ENCODE data around the gene SMAGP. TPM values are rescaled to one million over a fixed set of nuclear protein-coding genes. Genes with fewer than 3 reads are reported as not detected.

The SMAGP gene
- total RNA-seq, 1 donor from 2014 or later: 24.5 TPM

GRCh38 chr12:51198568-51199365, 71.4 kb downstream of the SMAGP start:
- no peak for TF ChIP-seq CTCF (IDR thresholded peaks at IDR 0.05; ENCODE audit: insufficient read depth, low read length, poor library complexity, severe bottlenecking)

GRCh38 chr12:51197736-51198567, 72.3 kb downstream of the SMAGP start:
- Histone ChIP-seq H3K27me3 (ENCODE audit: control insufficient read depth, insufficient read depth, low read length) (no peaks in the 10 kb centered on the region), H3K4me3 (ENCODE audit: low read depth, low read length) (no peak overlapping the region), H3K36me3 (ENCODE audit: control insufficient read depth, insufficient read depth, low read length) (no peaks in the 10 kb centered on the region)
- TF ChIP-seq CTCF (IDR thresholded peaks at IDR 0.05; ENCODE audit: insufficient read depth, low read length, poor library complexity, severe bottlenecking): no peak
- DNase-seq (ENCODE audit: low read depth): no peak

More at GRCh38 chr12:51198568-51199365, 71.4 kb downstream of the SMAGP start:
- H3K27me3 ChIP-seq (ENCODE audit: control insufficient read depth, insufficient read depth, low read length): no peaks in the 10 kb centered on the region
- H3K4me3 ChIP-seq (ENCODE audit: low read depth, low read length): no peak overlapping the region
- DNase-seq (ENCODE audit: low read depth): no peak
- H3K36me3 ChIP-seq (ENCODE audit: control insufficient read depth, insufficient read depth, low read length): no peaks in the 10 kb centered on the region

GRCh38 chr12:51196547-51196946, 73.7 kb downstream of the SMAGP start:
- no peak for TF ChIP-seq CTCF (IDR thresholded peaks at IDR 0.05; ENCODE audit: insufficient read depth, low read length, poor library complexity, severe bottlenecking)
- Histone ChIP-seq H3K4me3 (ENCODE audit: low read depth, low read length) (no peak overlapping the region), H3K27me3 (ENCODE audit: control insufficient read depth, insufficient read depth, low read length) (no peaks in the 10 kb centered on the region), H3K36me3 (ENCODE audit: control insufficient read depth, insufficient read depth, low read length) (no peaks in the 10 kb centered on the region)
- DNase-seq (ENCODE audit: low read depth): no peak

- no peak for TF ChIP-seq CTCF (IDR thresholded peaks at IDR 0.05; ENCODE audit: insufficient read depth, low read length, poor library complexity, severe bottlenecking)
- no peaks in the 10 kb centered on the region for H3K27me3 ChIP-seq (ENCODE audit: control insufficient read depth, insufficient read depth, low read length)
- H3K4me3 ChIP-seq (ENCODE audit: low read depth, low read length): no peak overlapping the region
- no peaks in the 10 kb centered on the region for H3K36me3 ChIP-seq (ENCODE audit: control insufficient read depth, insufficient read depth, low read length)
- no peak for DNase-seq (ENCODE audit: low read depth)
Observed at GRCh38 chr12:51195841-51196240, 74.4 kb downstream of the SMAGP start.

Other genes with a start within 250 kb of the SMAGP start
- 36.3 and 42.2 TPM in 2 replicates for gene SLC11A2, start 244.0 kb downstream of the SMAGP start, total RNA-seq
- gene LETMD1, start 222.1 kb downstream of the SMAGP start, total RNA-seq: 37.9 and 44.5 TPM in 2 replicates
- gene CSRNP2, start 186.8 kb downstream of the SMAGP start, total RNA-seq: 36.1 and 36.6 TPM in 2 replicates
- 14.2 and 19.1 TPM in 2 replicates for gene TFCP2, start 97.3 kb downstream of the SMAGP start, total RNA-seq
- gene POU6F1, start 52.4 kb downstream of the SMAGP start, total RNA-seq: 2.6 and 3.9 TPM in 2 replicates
- gene DAZAP2, start 31.6 kb downstream of the SMAGP start, total RNA-seq: 244 and 271 TPM in 2 replicates
- gene BIN2, start 53.8 kb upstream of the SMAGP start, total RNA-seq: not detected in 2 replicates
- gene CELA1, start 76.3 kb upstream of the SMAGP start, total RNA-seq: not detected in 2 replicates
- gene GALNT6, start 121.0 kb upstream of the SMAGP start, total RNA-seq: 35.0 and 45.7 TPM in 2 replicates
- 1.0 and 1.7 TPM in 2 replicates for gene SLC4A8, start 154.4 kb upstream of the SMAGP start, total RNA-seq

Measured in kidney epithelial cell (primary cell).